ENCODE results near the gene CARS2. TPM values are rescaled to one million over a fixed set of nuclear protein-coding genes. Genes with fewer than 3 reads are reported as not detected.

Gene CARS2
- total RNA-seq, 1 experiment from 2014 or later: 70.9 TPM

GRCh38 chr13:110636701-110637201 is 69.2 kb downstream of the CARS2 start:
- no peak overlapping the region for H3K9ac ChIP-seq (ENCODE audit: low read length)
- H3K36me3 ChIP-seq (ENCODE audit: low read depth, low read length): peaks cover 9% of the 10 kb centered on the region
- H3K27ac ChIP-seq (ENCODE audit: low read length): no peak overlapping the region
- peaks cover 10% of the 10 kb centered on the region for H3K79me2 ChIP-seq (ENCODE audit: low read length)
- no peaks in the 10 kb centered on the region for H3K9me2 ChIP-seq (replicated peaks; ENCODE audit: low read length)
- BruUV-seq (replicated peaks): no TSS peak
- CTCF ChIA-PET: no interaction called here
- no peak for DNase-seq
- no peak for ATAC-seq
- no peaks in the 10 kb centered on the region for H3K27me3 ChIP-seq (ENCODE audit: low read length)
- TF ChIP-seq EZH2phosphoT487 (IDR thresholded peaks at IDR 0.05; ENCODE audit: borderline replicate concordance, low read length) (no peak), CTCF (conservative IDR thresholded peaks at IDR 0.05; ENCODE audit: low read depth, low read length) (no peak), EZH2 (IDR thresholded peaks at IDR 0.05; ENCODE audit: low read length, unreplicated experiment) (no peak)
- no peaks in the 10 kb centered on the region for H4K20me1 ChIP-seq (ENCODE audit: low read length)
- no peaks in the 10 kb centered on the region for H3K9me3 ChIP-seq (ENCODE audit: low read length)
- H3F3A ChIP-seq (ENCODE audit: low read length, unreplicated experiment): no peaks in the 10 kb centered on the region
- H3K4me2 ChIP-seq (ENCODE audit: low read length): no peak overlapping the region
- no peak overlapping the region for H2AFZ ChIP-seq (ENCODE audit: low read length)
- POLR2A ChIA-PET (ENCODE audit: unreplicated experiment): no interaction called here
- no peaks in the 10 kb centered on the region for H3K4me1 ChIP-seq (ENCODE audit: insufficient read depth, low read length)
- H3K4me3 ChIP-seq (ENCODE audit: low read length): no peak overlapping the region
- intact Hi-C loops (cut with micrococcal nuclease): no loop called here

DNA sequence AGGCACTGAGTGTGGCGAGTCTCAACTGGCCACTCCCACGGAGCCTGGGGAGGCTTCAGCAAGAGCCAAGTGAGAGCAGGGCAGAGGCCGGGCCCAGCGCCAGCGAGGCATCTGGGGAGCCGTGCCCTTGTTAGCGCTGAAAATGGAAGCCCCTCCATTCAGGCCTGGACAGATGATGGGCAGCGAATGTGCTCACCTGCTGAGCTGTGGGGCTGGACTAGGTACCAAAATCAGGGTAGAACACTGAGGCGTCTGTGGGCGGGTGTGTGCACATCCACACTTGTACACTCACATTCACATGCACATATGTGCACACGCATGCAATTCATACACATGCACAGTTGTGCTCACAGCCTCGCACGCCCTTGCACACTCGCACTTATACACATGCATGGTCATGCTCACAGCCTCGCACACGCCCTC is 69.9 kb downstream of the CARS2 start:
- H3F3A ChIP-seq (ENCODE audit: low read length, unreplicated experiment): no peaks in the 10 kb centered on the region
- intact Hi-C loops (cut with micrococcal nuclease): no loop called here
- H3K4me2 ChIP-seq (ENCODE audit: low read length): no peak overlapping the region
- H3K9ac ChIP-seq (ENCODE audit: low read length): no peak overlapping the region
- no peak for TF ChIP-seq EZH2phosphoT487 (IDR thresholded peaks at IDR 0.05; ENCODE audit: borderline replicate concordance, low read length)
- peaks cover 16% of the 10 kb centered on the region for H3K79me2 ChIP-seq (ENCODE audit: low read length)
- no peaks in the 10 kb centered on the region for H3K9me3 ChIP-seq (ENCODE audit: low read length)
- no peak overlapping the region for H3K4me3 ChIP-seq (ENCODE audit: low read length)
- no peak for DNase-seq
- ChIA-PET CTCF (no interaction called here), POLR2A (ENCODE audit: unreplicated experiment) (no interaction called here)
- H3K4me1 ChIP-seq (ENCODE audit: insufficient read depth, low read length): no peaks in the 10 kb centered on the region
- H3K36me3 ChIP-seq (ENCODE audit: low read depth, low read length): peaks cover 14% of the 10 kb centered on the region
- H3K27ac ChIP-seq (ENCODE audit: low read length): no peak overlapping the region
- no peaks in the 10 kb centered on the region for H3K27me3 ChIP-seq (ENCODE audit: low read length)
- H2AFZ ChIP-seq (ENCODE audit: low read length): no peak overlapping the region
- no peaks in the 10 kb centered on the region for H3K9me2 ChIP-seq (replicated peaks; ENCODE audit: low read length)
- H4K20me1 ChIP-seq (ENCODE audit: low read length): no peaks in the 10 kb centered on the region
- no peak for ATAC-seq
- BruUV-seq (replicated peaks): no TSS peak

- Histone ChIP-seq H3K9me3 (ENCODE audit: low read length) (no peaks in the 10 kb centered on the region), H3K79me2 (ENCODE audit: low read length) (peaks cover 22% of the 10 kb centered on the region), H3K27me3 (ENCODE audit: low read length) (no peaks in the 10 kb centered on the region), H3K9me2 (replicated peaks; ENCODE audit: low read length) (no peaks in the 10 kb centered on the region), H2AFZ (ENCODE audit: low read length) (no peak overlapping the region), H3K27ac (ENCODE audit: low read length) (no peak overlapping the region), H3K4me2 (ENCODE audit: low read length) (no peak overlapping the region), H3K36me3 (ENCODE audit: low read depth, low read length) (peaks cover 17% of the 10 kb centered on the region), H3K9ac (ENCODE audit: low read length) (no peak overlapping the region), H3F3A (ENCODE audit: low read length, unreplicated experiment) (no peaks in the 10 kb centered on the region), H3K4me3 (ENCODE audit: low read length) (no peak overlapping the region), H3K4me1 (ENCODE audit: insufficient read depth, low read length) (no peaks in the 10 kb centered on the region), H4K20me1 (ENCODE audit: low read length) (no peaks in the 10 kb centered on the region)
- no TSS peak for BruUV-seq (replicated peaks)
- ATAC-seq: no peak
- ChIA-PET CTCF (no interaction called here), POLR2A (ENCODE audit: unreplicated experiment) (no interaction called here)
- DNase-seq: no peak
- intact Hi-C loops (cut with micrococcal nuclease): no loop called here
- no peak for TF ChIP-seq CTCF (conservative IDR thresholded peaks at IDR 0.05; ENCODE audit: low read depth, low read length)
- no peak for TF ChIP-seq EZH2 (IDR thresholded peaks at IDR 0.05; ENCODE audit: low read length, unreplicated experiment)
- TF ChIP-seq EZH2phosphoT487 (IDR thresholded peaks at IDR 0.05; ENCODE audit: borderline replicate concordance, low read length): no peak
Measured at GRCh38 chr13:110635405-110636002, 70.4 kb downstream of the CARS2 start.
